Measurements from ENCODE around the gene PSMD1.

DNA sequence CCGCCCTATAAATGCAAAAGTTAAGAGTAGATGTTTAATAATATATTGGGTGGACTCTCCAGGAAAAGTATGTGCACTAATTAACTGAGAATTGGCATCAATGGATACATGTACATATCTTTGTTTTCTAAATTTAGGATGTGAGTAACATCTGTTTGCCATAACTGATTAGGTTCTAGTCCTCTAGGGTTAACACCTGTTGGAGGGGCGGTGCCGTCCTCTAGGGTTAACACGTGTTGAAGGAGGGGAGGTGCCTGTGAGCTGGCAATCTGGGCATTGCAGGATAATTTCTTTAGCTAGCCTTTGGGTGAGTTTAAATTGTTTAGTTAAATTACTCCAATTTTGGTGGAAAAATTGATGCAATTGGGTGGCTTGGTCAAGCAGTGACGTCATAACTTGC is 37.3 kb downstream of the PSMD1 start:
- TF ChIP-seq EZH2 (IDR thresholded peaks at IDR 0.05; ENCODE audit: borderline replicate concordance, insufficient read depth, low read length, poor library complexity, severe bottlenecking) = no peak
- no peak for TF ChIP-seq TAF1 (IDR thresholded peaks at IDR 0.05; ENCODE audit: low read depth)
- TF ChIP-seq CTCF (IDR thresholded peaks at IDR 0.05; ENCODE audit: poor library complexity, severe bottlenecking) = no peak
- no peak for TF ChIP-seq EP300 (conservative IDR thresholded peaks at IDR 0.05; ENCODE audit: poor library complexity, severe bottlenecking)
